Liver (tissue), 9 donors: Measurements from ENCODE around the gene CCDC50. TPM values are rescaled to one million over a fixed set of nuclear protein-coding genes. Genes with fewer than 3 reads are reported as not detected.
A peak's percentile ranks its signal among the peaks of the same experiment; 100 is the strongest.

ENCODE experiments used
- DNase-seq: peaks from one replicate; pipeline ENCODE4 v3.0.0-alpha.2; 2017; ENCODE audit warnings: low spot score
- H3K27ac ChIP-seq, 2 donors: one replicate each; pipeline ENCODE4 v1.7.0; 2013; ENCODE audit warnings: inconsistent platforms in 2 of 2, low read length in 2 of 2, control low read depth in 1 of 2, low read depth in 1 of 2, mild to moderate bottlenecking in 1 of 2
- H3K27me3 ChIP-seq, 4 donors: one replicate each; pipeline versions ENCODE4 v1.6.1 to v1.7.0; 2013; ENCODE audit warnings: low read length in 3 of 4, inconsistent platforms in 1 of 4, mild to moderate bottlenecking in 1 of 4, moderate library complexity in 1 of 4; ENCODE audit not compliant: control insufficient read depth in 4 of 4, insufficient read depth in 4 of 4
- H3K36me3 ChIP-seq, 4 donors: one replicate each; pipeline versions ENCODE4 v1.6.1 to v1.7.0; 2013; ENCODE audit warnings: low read length in 3 of 4, mild to moderate bottlenecking in 3 of 4, low read depth in 1 of 4, moderate library complexity in 1 of 4; ENCODE audit not compliant: control insufficient read depth in 4 of 4, insufficient read depth in 3 of 4
- H3K4me1 ChIP-seq, 4 donors: one replicate each; pipeline versions ENCODE4 v1.6.1 to v1.7.0; 2013; ENCODE audit warnings: low read length in 3 of 4, mild to moderate bottlenecking in 3 of 4, moderate library complexity in 1 of 4; ENCODE audit not compliant: control insufficient read depth in 4 of 4, insufficient read depth in 4 of 4
- H3K4me3 ChIP-seq, 3 donors: one replicate each; pipeline versions ENCODE4 v1.6.1 to v1.7.0; 2013; ENCODE audit warnings: low read length in 3 of 3, control low read depth in 1 of 3, low read depth in 1 of 3, mild to moderate bottlenecking in 1 of 3
- H3K9ac ChIP-seq, 2 donors: one replicate each; pipeline ENCODE4 v1.7.0; 2013; ENCODE audit warnings: low read length in 2 of 2, mild to moderate bottlenecking in 2 of 2, moderate library complexity in 2 of 2, control low read depth in 1 of 2, low read depth in 1 of 2
- H3K9me3 ChIP-seq, 4 donors: one replicate each; pipeline versions ENCODE4 v1.6.1 to v1.7.0; 2013; ENCODE audit warnings: low read length in 3 of 4; ENCODE audit not compliant: control insufficient read depth in 4 of 4
- EGR1 ChIP-seq, 2 donors: IDR thresholded peaks; 2 replicates each; pipeline ENCODE4 v1.6.1; 2016 to 2018; ENCODE audit warnings: antibody characterized with exemption in 2 of 2, low read depth in 2 of 2
- FOXA2 ChIP-seq: IDR thresholded peaks from 2 replicates; pipeline ENCODE4 v1.6.1; 2016; ENCODE audit warnings: antibody characterized with exemption
- GABPA ChIP-seq, 2 donors: IDR thresholded peaks in 1 of 2; conservative IDR thresholded peaks in 1 of 2; 2 replicates each; pipeline ENCODE4 v1.6.1; 2016; ENCODE audit warnings: antibody characterized with exemption in 2 of 2, mild to moderate bottlenecking in 1 of 2, moderate library complexity in 1 of 2
- HNF4A ChIP-seq, 2 donors: conservative IDR thresholded peaks; 2 replicates each; pipeline ENCODE4 v1.6.1; 2016; ENCODE audit warnings: antibody characterized with exemption in 2 of 2, mild to moderate bottlenecking in 2 of 2
- HNF4G ChIP-seq: IDR thresholded peaks from 2 replicates; pipeline ENCODE4 v1.6.1; 2016; ENCODE audit warnings: antibody characterized with exemption
- JUND ChIP-seq, 2 donors: IDR thresholded peaks; 2 replicates each; pipeline ENCODE4 v1.6.1; 2016; ENCODE audit warnings: antibody characterized with exemption in 2 of 2
- NR2F2 ChIP-seq: IDR thresholded peaks from 2 replicates; pipeline ENCODE4 v1.6.1; 2016; ENCODE audit warnings: antibody characterized with exemption
- RAD21 ChIP-seq, 2 donors: IDR thresholded peaks; 2 replicates each; pipeline ENCODE4 v1.6.1; 2016; ENCODE audit warnings: antibody characterized with exemption in 2 of 2, mild to moderate bottlenecking in 2 of 2
- RXRA ChIP-seq, 2 donors: IDR thresholded peaks; 2 replicates each; pipeline ENCODE4 v1.6.1; 2017 to 2018; ENCODE audit warnings: antibody characterized with exemption in 2 of 2, mild to moderate bottlenecking in 1 of 2
- SP1 ChIP-seq: IDR thresholded peaks from 2 replicates; pipeline ENCODE4 v1.6.1; 2018; ENCODE audit warnings: antibody characterized with exemption, mild to moderate bottlenecking
- TAF1 ChIP-seq: conservative IDR thresholded peaks from 2 replicates; pipeline ENCODE4 v1.6.1; 2016; ENCODE audit warnings: antibody characterized with exemption, mild to moderate bottlenecking
- YY1 ChIP-seq: IDR thresholded peaks from 2 replicates; pipeline ENCODE4 v1.6.1; 2016; ENCODE audit warnings: antibody characterized with exemption, mild to moderate bottlenecking
- ZBTB33 ChIP-seq: IDR thresholded peaks from 2 replicates; pipeline ENCODE4 v1.6.1; 2016; ENCODE audit warnings: antibody characterized with exemption
- WGBS: extraction: QIAGEN DNeasy Blood & Tissue Kit; methylation state at CpG from one replicate; pipeline ENCODE4 v1.1.7; 2013; 5-methylcytosine and 5-hydroxymethylcytosine counted together
- polyA plus RNA-seq, 2 donors: library from polyadenylated mRNA; stranded (reverse) in 1 of 2; unstranded in 1 of 2; fragments of 200-250 nt in 1 of 2; fragments of >200 nt in 1 of 2; fragmentation: Nextera tagmentation in 1 of 2; extraction: Ambion mirVana in 1 of 2; gene quantifications; one replicate each; pipeline versions ENCODE4 v1.2.1 to v1.2.3, GENCODE V29; 2013 to 2015
- total RNA-seq, 2 donors: library from RNA; depleted of rRNA; stranded (reverse); fragments of >200 nt; gene quantifications; one replicate each; pipeline ENCODE4 v1.2.3, GENCODE V29; 2014
- TF ChIP-seq, protein P1 (sequence below): IDR thresholded peaks from 2 replicates; pipeline ENCODE4 v1.6.1; 2016; ENCODE audit warnings: antibody characterized with exemption
- TF ChIP-seq, protein P2 (sequence below): fragments of 150-350 bp; IDR thresholded peaks from 2 replicates; pipeline ENCODE4 v1.5.1; 2017; ENCODE audit warnings: improper control_type of control experiment, low read depth, low read length; ENCODE audit not compliant: missing input control
- donor health status: healthy.
- donor health status: healthy.
- donor health status: healthy.
- donor health status: healthy.
- donor health status: healthy.

The CCDC50 gene
- total and polyA plus RNA-seq, 4 donors: 15.4 to 69.0 (median 33.6) TPM

DNA sequence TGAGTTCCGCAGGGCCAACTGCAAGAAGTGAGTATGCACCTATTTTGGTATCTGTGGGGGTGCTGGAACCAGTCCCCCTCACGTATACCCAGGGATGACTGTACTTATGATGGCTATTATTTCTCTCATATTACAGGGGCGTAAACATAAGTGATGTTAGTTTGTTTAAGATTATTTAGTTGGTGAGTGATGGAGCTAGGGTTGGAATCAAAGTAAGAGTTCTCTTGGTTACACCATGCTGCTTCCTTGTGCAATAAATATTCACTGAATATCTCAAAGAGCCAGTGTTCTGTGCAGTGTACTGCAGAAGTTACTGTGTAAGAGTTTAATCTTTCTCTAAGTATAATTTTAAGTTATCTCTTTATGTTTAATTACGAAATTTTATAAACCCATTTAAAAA lies 13.9 kb downstream of the CCDC50 start (continued):
- TF ChIP-seq EGR1 (IDR thresholded peaks at IDR 0.05; ENCODE audit: low read depth in 2 of 2) (no peak), JUND (IDR thresholded peaks at IDR 0.05) (no peak)

DNA sequence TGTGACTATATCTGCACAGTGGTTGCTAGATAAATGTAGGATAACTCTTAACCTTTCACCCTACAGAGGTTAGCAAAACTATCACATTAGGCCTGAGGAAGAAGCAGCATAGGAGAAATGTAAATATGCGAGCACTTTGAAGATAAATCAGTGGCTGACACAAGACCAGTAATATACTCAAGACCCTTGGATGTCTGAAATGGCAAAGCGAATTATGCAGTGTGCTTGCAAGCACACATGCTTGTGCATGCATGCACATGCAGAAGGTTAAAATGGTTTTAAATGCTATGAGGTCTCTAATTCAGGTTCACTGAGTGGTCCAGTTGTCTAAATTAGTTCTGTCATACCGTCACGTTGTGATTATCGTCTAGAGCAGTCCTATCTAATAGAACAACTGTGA lies 14.7 kb downstream of the CCDC50 start:
- no peak overlapping the region for H3K9ac ChIP-seq
- no peak for DNase-seq
- no peaks in the 10 kb centered on the region for H3K27me3 ChIP-seq
- TF ChIP-seq EGR1 (IDR thresholded peaks at IDR 0.05; ENCODE audit: low read depth in 2 of 2) (no peak), TAF1 (no peak), SP1 (no peak), RXRA (IDR thresholded peaks at IDR 0.05) (no peak), GABPA (IDR thresholded peaks at IDR 0.05 in 1 of 2, conservative IDR thresholded peaks at IDR 0.05 in 1 of 2) (no peak), YY1 (no peak), NR2F2 (no peak)
- TF ChIP-seq, protein P1, sequence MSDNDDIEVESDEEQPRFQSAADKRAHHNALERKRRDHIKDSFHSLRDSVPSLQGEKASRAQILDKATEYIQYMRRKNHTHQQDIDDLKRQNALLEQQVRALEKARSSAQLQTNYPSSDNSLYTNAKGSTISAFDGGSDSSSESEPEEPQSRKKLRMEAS: no peak
- no peaks in the 10 kb centered on the region for H3K9me3 ChIP-seq
- peaks cover 11 to 33% (median 19%) of the 10 kb centered on the region in 4 donors for H3K4me1 ChIP-seq
- H3K27ac ChIP-seq: no peak overlapping the region
- WGBS: 86% methylated on average over 5 of the region's 5 CpGs
- H3K36me3 ChIP-seq: no peaks in the 10 kb centered on the region
- H3K4me3 ChIP-seq: no peak overlapping the region

GRCh38 chr3:191345334-191345733 lies 16.1 kb downstream of the CCDC50 start:
- 92% methylated on average over 5 of the region's 5 CpGs for WGBS
- Histone ChIP-seq H3K9me3 (no peaks in the 10 kb centered on the region), H3K36me3 (no peaks in the 10 kb centered on the region), H3K4me1 (peaks cover 6 to 29% (median 15%) of the 10 kb centered on the region in 4 donors), H3K27ac (no peak overlapping the region), H3K4me3 (no peak overlapping the region), H3K9ac (no peak overlapping the region), H3K27me3 (no peaks in the 10 kb centered on the region)
- no peak for DNase-seq
- TF ChIP-seq FOXA2: no peak
- no peak for TF ChIP-seq RXRA (IDR thresholded peaks at IDR 0.05)
- no peak for TF ChIP-seq ZBTB33
- TF ChIP-seq JUND (IDR thresholded peaks at IDR 0.05): peak in 1 of 2 donors; percentile 52

GRCh38 chr3:191347228-191347627 lies 18.0 kb downstream of the CCDC50 start:
- H3K27ac ChIP-seq: no peak overlapping the region
- no peak for DNase-seq
- 84% methylated on average over 3 of the region's 3 CpGs for WGBS
- TF ChIP-seq EGR1 (IDR thresholded peaks at IDR 0.05; ENCODE audit: low read depth in 2 of 2) (no peak), HNF4A (conservative IDR thresholded peaks at IDR 0.05) (no peak), JUND (IDR thresholded peaks at IDR 0.05) (no peak), TAF1 (no peak), RAD21 (IDR thresholded peaks at IDR 0.05) (no peak), ZBTB33 (no peak), HNF4G (no peak), GABPA (IDR thresholded peaks at IDR 0.05 in 1 of 2, conservative IDR thresholded peaks at IDR 0.05 in 1 of 2) (no peak), SP1 (no peak), YY1 (no peak), FOXA2 (no peak)
- TF ChIP-seq, protein P1: no peak
- TF ChIP-seq, protein P2, sequence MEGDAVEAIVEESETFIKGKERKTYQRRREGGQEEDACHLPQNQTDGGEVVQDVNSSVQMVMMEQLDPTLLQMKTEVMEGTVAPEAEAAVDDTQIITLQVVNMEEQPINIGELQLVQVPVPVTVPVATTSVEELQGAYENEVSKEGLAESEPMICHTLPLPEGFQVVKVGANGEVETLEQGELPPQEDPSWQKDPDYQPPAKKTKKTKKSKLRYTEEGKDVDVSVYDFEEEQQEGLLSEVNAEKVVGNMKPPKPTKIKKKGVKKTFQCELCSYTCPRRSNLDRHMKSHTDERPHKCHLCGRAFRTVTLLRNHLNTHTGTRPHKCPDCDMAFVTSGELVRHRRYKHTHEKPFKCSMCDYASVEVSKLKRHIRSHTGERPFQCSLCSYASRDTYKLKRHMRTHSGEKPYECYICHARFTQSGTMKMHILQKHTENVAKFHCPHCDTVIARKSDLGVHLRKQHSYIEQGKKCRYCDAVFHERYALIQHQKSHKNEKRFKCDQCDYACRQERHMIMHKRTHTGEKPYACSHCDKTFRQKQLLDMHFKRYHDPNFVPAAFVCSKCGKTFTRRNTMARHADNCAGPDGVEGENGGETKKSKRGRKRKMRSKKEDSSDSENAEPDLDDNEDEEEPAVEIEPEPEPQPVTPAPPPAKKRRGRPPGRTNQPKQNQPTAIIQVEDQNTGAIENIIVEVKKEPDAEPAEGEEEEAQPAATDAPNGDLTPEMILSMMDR: no peak
- H3K9me3 ChIP-seq: no peaks in the 10 kb centered on the region
- no peak overlapping the region for H3K9ac ChIP-seq
- H3K36me3 ChIP-seq: no peaks in the 10 kb centered on the region
- no peak overlapping the region for H3K4me3 ChIP-seq
- H3K4me1 ChIP-seq: peaks cover 13 to 31% (median 20%) of the 10 kb centered on the region in 4 donors
- no peaks in the 10 kb centered on the region for H3K27me3 ChIP-seq
